Kidney tubule cell (primary cell): Measurements from ENCODE around the gene NDUFS6.

Source experiments
- DNase-seq: peaks from one replicate; pipeline ENCODE4 v3.0.0-alpha.2; 2018; ENCODE audit warnings: low spot score

The NDUFS6 gene

DNA sequence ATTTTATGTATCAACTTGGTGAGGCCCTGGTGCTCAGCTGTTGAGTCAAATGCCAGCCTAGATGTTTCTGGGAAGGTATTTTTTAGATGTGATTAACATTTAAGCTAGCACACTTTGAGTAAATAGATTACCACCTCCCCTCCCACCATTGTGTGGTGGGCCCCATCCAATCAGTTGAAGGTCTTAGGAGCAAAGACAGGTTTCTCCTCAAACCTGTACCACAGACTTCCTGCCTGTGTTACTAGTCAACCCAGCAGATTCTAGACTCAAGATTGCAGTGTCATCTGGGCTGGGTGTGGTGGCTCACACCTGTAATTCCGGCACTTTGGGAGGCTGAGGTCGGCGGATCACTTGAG is 35.3 kb upstream of the NDUFS6 start:
- DNase-seq: no peak

DNA sequence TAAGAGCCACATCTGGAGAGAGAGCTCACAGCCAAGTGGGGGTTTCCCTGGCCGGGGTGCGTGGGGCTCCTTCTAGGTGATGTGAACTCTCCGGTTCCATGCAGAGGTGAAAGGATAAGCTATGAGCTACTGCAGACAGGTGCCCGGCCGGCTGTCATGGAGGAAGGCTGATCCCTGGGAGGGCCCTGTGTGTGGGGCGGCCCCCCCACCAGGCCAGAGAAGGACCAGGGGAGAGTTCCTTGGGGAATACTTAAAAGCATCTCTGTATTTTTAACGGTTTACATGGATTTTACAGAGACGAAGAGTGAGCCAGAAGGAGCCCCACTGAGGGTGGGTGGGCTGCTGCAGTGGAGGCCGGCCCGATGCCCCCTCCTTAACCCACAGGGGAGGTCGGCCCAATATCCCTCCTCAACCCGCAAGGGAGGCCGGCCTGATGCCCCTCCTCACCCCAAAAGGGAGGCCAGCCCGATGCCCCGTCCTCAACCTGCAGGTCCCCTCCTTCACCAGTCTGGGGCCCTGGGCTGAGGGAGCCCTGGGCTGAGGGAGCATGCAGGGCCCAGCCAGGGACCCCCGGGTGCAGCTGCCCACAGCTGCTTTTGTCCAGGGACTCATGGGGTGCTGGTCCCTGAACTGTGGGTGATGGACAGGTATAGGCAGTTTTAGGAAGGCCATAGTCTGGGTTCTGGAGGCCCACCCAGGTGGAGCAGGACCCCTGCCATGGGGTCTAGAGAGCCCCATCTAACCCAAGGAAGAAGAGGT is 33.5 kb upstream of the NDUFS6 start:
- no peak for DNase-seq

DNA sequence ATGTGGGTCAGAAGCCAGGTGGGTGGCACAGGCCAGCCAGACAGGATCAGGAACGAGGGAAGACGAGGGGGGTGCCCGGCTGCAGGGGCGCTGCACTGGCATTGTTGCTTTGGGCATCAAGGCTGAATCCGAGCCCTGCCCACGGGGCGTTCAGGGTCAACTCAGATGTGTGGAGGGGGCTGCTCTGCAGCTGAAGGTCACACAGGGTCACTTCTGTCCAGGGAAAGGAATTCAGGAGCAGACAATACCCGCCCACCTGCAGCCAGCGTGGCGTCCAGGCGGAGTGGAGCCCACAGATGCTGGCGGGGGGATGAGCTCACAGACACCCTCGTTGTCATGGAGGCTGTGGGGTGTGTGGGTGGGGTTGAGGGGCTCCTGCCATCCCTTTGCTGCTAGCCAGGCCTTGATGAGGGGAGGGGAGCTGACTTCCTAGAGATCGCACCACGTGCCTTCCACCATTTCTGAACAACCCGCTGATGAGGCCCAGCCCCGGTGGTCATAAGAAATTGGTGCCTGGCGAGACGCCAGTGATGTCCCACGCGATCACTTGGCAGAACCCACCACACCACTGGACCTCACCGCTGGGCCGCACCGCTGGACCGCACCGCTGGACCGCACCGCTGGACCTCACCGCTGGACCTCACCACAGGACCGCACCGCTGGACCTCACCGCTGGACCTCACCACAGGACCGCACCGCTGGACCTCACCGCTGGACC is 32.8 kb upstream of the NDUFS6 start:
- no peak for DNase-seq

GRCh38 chr5:1769017-1769640 is 32.1 kb upstream of the NDUFS6 start:
- DNase-seq: no peak

DNA sequence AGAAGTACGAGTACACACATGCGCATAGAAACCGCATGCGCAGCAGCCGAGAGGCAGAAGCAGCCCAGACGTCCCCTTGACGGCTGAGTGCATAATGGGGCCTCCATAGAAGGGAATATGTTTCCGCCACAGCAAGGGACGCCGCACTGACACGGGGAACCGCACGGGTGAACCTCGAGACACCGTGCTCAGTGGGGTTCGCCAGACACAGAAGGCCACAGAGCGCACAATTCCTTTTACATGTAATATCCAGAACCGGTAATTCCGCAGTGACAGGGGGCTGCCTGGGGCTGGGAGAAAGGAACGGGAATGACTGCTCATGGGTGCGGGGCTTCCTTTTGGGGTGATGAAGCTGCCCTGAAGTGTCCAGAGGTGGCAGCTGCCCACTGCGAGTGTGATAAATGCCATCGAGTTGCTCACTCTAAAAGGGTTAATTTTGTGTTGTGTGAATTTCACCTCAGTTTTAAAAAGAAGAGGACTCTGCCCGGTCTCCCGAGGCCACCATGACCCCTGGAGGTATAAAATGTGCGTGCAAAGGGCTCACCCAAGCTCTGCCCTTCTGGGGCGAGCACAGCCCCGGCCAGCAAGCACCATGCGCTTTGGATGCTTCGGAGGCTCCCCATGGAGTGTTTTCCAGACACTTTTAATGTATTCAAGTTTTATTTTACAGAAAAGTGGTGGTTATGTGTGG is 31.3 kb upstream of the NDUFS6 start:
- no peak for DNase-seq

GRCh38 chr5:1770443-1770802 is 30.8 kb upstream of the NDUFS6 start:
- no peak for DNase-seq

DNA sequence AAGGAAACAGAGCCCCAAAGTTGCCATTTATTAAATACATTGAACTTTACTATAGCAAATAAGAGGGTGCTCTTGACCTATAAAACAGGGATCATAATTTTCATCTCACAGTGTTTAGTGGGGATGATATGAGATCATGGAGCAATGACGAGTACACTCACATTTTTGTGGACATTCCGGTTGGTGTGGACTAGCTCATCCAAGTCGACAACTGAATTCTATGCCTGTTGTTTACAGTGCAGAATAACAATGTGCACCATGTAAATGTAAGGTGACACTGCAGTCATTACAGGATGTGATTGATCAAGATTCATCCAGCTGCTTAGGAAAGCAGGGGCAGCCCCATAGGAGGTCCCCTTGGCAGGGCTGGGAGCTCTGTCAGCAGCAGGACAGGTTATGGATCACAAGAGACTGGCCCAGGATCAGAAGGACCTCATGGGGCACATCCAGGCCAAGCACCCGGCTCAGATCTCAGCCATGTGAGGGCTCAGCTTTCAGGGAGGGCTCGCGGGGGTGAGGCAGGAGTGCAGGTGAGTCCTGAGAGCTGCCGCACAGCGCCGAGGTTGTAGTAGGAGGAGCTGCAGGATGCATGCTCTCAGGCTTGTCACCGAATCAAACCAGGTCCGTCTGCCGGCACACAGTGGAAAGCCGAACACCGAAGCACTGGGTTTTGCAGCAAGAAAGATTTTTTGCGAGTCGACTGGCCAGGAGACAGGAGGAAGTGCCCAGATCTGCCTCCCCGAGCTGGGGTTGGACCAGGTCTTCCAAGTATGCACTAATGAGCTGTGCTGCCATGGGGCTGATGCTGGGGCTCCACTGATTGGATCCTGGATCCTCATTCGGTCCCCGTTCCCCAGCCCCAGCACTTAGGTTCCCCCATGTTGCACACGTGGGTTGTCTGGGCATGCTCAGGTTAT is 29.8 kb upstream of the NDUFS6 start:
- DNase-seq: no peak

GRCh38 chr5:1772634-1773033 is 28.6 kb upstream of the NDUFS6 start:
- no peak for DNase-seq

DNA sequence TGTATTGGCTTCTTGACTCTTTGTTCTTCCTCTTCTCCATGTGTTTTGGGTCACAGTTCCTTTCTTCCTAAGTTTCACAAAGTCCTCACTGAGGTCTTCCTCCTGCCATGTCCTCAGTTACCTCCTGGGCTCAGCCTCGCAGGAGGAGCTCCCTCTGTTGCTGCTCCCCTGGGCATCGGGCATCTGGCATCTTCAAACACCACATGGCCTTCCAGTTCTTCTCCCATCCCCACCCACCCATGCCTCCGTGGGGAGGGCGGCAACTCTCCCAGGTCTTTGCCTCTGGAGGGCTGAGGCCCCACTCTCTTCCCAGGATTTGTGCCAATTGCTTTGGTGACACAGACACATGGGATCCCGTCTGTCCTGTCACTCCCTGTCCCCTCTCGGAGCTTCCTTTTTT is 24.4 kb upstream of the NDUFS6 start:
- no peak for DNase-seq

DNA sequence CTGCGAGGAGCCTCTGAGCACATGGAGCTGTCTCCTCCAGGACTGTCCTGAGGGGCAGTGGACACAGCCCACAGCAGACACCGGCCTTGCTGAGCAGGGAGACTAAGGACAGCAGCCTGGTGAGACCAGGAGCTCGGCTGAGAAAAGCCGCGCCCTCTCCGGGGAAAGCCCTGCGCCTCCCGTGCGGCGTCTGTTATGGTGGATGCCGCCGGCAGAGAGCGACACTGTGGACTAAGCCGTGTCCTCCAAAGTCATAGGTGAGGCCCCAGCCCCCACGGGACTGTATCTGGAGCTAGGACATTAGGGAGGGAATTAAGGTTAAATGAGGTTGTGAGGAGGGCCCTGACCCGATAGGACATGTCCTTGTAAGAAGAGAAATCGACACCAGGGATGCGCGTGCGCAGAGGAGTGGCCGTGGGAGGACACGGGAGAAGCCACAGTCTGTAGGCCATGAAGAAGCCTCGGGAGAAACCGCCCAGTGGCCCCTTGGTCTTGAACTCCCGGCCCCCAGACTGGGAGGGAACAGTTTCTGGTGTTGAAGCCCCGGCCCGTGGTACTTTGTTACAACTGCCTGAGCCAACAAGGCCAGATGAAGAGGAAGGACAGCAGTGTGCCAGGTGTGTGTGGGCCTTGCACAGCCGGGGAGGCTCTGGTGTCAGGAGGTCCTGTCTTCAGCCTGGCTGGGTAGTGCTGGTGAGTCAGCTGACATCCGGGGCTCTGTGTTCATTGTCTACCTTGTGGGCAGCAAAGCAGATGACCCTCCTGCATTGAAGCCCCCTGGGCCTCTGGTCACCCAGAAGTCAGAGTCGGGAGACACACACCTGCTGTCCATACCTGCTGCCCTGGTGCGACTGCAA is 23.7 kb upstream of the NDUFS6 start:
- no peak for DNase-seq

DNA sequence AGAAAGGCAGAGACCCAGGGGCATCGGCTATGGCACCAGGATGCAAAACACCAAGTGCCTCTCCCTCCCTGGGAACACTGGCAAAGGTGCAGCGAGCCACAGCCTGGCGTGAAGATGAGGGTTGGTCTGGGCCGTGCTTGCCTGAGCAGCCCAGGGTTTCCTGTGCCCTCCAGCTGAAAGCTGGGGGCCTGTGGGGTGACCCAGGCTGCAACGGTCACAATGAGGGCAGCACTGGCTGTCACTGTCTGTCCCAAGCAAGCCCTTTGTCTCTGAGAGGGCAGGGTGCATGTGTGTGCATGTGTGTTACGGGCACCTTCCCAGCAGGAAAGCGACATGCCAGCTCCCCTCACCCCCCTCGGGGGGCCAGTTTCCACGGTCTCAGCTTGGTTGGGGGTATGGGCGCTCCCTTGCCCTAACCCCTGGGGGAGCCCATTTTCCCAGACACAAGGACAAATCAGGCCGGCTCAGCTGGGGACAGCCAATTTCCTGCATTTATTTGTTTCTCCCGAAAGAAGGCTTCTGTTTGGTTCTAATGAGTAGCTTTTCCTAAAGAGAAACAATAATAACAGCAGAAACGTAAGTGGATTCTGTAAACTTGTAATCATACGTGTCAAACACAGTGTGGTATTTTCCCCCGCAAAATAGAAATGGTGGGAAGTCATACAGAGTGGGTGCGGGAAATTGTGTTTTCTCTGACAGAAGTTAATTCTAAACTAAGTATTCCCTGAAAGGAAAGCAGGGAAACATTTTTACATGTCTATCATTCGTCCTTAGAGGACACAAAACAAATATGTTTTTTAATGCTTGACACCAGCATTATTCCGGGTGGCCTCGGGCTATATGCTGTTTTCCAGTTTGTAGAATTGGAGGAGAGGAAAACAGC is 22.8 kb upstream of the NDUFS6 start:
- DNase-seq: no peak

GRCh38 chr5:1779021-1779680 is 22.1 kb upstream of the NDUFS6 start:
- no peak for DNase-seq

DNA sequence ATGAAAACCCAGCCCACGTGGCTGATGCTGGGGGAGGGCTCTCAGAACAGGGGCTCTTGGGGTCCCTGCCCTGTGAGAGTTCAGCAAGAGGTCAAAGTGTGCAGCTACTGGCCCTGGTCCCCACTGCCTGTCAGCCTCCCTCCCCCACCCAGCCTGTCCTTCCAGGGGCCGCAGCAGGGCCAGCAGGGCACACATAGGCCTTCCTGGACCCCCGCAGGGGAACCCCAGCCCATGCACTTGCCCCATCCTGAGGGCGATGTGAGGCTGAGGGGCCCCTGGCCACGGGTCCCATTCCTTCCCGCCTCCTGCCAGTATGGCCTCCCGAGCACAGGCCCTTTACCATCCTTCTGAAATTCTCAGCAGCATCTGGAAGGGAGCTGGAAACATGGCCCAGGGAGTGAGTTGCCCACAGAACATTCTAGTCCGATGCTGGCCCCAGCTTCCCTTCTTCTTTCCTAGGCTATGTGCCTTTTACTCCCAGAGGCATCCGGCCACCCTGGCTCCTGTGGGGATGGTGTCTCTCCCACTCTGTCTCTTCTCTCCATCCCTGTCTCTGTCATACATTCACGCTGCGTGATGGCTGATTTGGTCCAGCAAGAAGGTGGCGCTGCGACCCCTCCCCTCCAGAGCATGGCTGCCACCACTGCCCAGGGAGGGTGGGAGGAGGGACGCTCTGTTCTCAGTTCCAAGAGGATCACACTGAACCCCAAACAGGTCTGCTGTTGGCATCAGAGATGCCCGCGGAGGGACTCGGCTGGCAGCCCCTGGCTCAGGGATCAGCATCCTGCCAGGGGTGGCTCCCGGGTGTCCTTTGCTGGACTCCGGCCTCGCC is 21.2 kb upstream of the NDUFS6 start:
- DNase-seq: no peak

DNA sequence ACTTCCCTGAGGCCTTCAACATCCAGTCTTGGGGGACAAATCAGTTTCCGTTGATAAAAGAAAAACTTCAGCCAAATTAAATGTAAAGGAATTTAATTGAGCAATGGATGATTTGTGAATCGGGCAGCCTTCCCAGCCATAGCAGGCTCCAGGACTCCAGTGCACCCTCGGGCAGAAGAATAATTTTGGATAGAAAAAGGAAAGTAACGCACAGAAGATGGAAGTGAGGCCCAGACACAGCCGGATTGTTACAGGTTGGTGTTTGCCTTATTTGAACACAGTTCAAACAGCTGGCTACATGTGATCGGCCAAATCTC is 20.6 kb upstream of the NDUFS6 start:
- no peak for DNase-seq

DNA sequence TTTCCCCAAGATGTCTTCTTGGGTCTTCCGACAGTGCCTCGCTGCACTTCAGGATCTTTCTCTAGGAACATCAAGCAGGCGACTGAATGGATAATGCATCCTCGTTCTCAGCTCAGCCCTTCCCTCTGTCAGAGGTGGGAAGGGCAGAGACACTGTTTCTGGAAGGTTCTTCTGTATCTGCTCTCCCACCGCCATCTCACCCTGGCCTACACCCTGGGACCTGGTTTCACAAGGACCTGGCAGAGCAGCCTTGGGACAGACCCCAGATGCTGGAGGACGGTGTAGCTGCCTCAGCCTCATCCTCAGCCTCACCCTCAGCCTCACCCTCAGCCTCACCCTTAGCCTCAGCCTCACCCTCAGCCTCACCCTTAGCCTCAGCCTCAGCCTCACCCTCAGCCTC is 20.1 kb upstream of the NDUFS6 start:
- no peak for DNase-seq

- no peak for DNase-seq
Measured at GRCh38 chr5:1781726-1782384, 19.4 kb upstream of the NDUFS6 start.

DNA sequence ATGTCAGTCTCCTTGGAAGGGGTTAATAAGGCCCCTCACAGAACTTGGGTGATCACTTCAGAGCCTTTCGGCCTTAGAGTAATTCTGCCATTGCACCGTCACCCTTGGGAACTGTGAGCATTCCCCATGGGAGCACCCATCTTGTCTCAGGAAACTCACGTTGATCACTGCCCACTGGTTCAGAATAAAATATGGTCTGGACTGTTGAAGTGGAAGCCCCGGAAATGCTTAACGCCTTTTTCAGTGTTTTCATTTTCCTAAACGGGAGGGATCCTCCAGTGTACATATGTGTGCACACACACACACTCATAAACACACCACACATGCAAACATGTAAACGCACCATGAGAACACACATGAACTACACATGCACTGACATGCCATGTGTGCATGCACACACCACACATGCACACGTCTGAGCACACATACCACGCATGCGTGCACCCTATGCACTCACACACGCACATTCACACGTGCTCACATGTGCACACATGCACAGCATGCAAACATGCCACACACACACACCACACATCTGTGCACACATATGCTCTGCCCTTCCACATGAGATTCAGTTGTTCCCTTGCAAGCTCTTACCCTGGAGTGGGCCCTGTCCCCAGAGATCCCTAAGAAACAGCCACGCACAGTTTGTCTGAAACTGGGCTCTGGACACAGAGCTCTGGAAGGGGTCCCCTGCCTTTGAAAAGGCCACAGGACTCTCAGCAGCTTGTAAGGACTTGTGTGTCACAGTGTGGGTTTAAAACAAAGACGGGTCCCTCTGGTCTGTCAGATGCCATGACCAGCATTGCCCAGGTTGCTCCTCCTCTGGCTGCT is 18.6 kb upstream of the NDUFS6 start:
- DNase-seq: no peak
